Stomach smooth muscle (tissue), 2 donors: ENCODE results near the gene KDM1B.

ENCODE experiments used
- H3K27ac ChIP-seq: one replicate; pipeline ENCODE4 v1.7.0; 2013; ENCODE audit warnings: mild to moderate bottlenecking, low read length, inconsistent platforms
- H3K27me3 ChIP-seq, 2 donors: one replicate each; pipeline ENCODE4 v1.7.0; 2013; ENCODE audit warnings: low read length in 2 of 2; ENCODE audit not compliant: insufficient read depth in 2 of 2, control insufficient read depth in 1 of 2
- H3K36me3 ChIP-seq, 2 donors: one replicate each; pipeline ENCODE4 v1.7.0; 2013; ENCODE audit warnings: low read length in 2 of 2; ENCODE audit not compliant: control insufficient read depth in 2 of 2, insufficient read depth in 2 of 2
- H3K4me1 ChIP-seq: one replicate; pipeline ENCODE4 v1.7.0; 2013; ENCODE audit warnings: low read length; ENCODE audit not compliant: control insufficient read depth, insufficient read depth
- H3K4me3 ChIP-seq, 2 donors: one replicate each; pipeline ENCODE4 v1.7.0; 2013; ENCODE audit warnings: low read length in 2 of 2
- H3K9ac ChIP-seq, 2 donors: one replicate each; pipeline ENCODE4 v1.7.0; 2013; ENCODE audit warnings: low read length in 2 of 2, mild to moderate bottlenecking in 1 of 2
- H3K9me3 ChIP-seq, 2 donors: one replicate each; pipeline ENCODE4 v1.7.0; 2013; ENCODE audit warnings: low read length in 2 of 2; ENCODE audit not compliant: control insufficient read depth in 2 of 2
- donor health status: healthy.
- donor health status: Pancreatic carcinoma.

KDM1B gene, protein sequence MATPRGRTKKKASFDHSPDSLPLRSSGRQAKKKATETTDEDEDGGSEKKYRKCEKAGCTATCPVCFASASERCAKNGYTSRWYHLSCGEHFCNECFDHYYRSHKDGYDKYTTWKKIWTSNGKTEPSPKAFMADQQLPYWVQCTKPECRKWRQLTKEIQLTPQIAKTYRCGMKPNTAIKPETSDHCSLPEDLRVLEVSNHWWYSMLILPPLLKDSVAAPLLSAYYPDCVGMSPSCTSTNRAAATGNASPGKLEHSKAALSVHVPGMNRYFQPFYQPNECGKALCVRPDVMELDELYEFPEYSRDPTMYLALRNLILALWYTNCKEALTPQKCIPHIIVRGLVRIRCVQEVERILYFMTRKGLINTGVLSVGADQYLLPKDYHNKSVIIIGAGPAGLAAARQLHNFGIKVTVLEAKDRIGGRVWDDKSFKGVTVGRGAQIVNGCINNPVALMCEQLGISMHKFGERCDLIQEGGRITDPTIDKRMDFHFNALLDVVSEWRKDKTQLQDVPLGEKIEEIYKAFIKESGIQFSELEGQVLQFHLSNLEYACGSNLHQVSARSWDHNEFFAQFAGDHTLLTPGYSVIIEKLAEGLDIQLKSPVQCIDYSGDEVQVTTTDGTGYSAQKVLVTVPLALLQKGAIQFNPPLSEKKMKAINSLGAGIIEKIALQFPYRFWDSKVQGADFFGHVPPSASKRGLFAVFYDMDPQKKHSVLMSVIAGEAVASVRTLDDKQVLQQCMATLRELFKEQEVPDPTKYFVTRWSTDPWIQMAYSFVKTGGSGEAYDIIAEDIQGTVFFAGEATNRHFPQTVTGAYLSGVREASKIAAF

DNA sequence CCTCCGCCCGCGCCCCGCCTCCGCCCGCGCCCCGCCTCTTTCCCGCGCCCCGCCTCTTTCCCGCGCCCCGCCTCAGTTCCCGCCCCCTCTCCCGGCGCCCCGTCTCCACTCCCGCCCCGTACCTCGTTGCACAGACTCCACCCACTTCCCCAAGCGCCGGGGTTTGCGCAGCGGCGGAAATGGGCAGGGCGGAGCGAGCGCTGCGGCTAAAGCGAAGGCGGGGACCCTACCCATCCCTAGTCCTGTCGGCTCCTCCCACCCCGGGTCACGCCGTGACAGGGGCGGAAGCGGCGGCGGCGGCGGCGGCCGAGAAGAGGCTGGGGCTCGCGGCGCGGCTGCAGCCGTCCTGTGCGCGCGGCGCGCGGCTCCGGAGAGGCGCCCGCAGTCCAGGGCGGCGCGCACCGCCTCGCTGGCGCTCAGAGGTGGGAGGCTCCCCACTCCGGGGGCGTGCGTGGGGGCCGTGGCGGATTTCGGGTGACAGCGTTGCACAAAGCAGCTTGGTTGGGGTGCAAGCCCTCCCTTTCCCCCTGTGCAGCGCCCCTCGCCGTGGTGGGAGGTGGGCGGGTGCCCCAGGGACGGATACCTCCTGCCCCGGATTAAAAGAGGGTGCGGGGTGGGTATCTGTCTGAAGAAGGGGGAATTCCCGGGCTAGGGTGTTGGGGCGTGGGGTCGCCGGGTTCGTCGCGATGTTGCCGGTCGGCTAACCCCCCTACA is at the start of gene KDM1B:
Gene KDM1B, plus strand, starts transcription at position 273 of the 714 bp plus-strand sequence. CDS start 4,474 bp downstream, outside the sequence.
- H3K9me3 ChIP-seq = no peaks in the 10 kb centered on the region
- H3K9ac ChIP-seq = peak within 1 kb of the TSS; percentile 78 to 95
- peaks cover 0 to 4% of the 10 kb centered on the region in 2 donors for H3K36me3 ChIP-seq
- peak within 1 kb of the TSS; percentile 60 for H3K27ac ChIP-seq
- no peaks in the 10 kb centered on the region for H3K27me3 ChIP-seq
- peaks cover 12% of the 10 kb centered on the region for H3K4me1 ChIP-seq
- peak within 1 kb of the TSS; percentile 87 to 92 for H3K4me3 ChIP-seq

DNA sequence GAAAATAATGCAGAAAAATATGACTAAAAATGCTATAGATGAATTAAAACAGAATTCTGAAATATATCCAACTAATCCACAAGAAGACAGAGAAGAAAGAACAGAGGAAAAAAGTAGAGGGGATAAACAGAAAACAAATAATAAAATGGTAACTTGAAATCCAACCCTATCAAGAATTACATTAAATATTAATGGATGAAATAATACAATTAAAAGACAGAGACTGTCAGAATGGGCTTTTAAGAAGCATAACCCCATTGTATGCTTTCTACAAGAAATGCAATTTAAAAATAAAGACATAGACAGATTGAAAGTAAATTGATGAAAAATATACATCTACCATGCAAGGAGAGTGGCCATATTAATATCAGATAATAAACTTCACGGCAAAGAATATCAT is 48.2 kb upstream of the KDM1B start:
- no peaks in the 10 kb centered on the region for H3K36me3 ChIP-seq
- H3K4me3 ChIP-seq = no peak overlapping the region
- no peak overlapping the region for H3K27ac ChIP-seq
- no peaks in the 10 kb centered on the region for H3K27me3 ChIP-seq
- no peak overlapping the region for H3K9ac ChIP-seq
- no peaks in the 10 kb centered on the region for H3K4me1 ChIP-seq
- no peaks in the 10 kb centered on the region for H3K9me3 ChIP-seq

DNA sequence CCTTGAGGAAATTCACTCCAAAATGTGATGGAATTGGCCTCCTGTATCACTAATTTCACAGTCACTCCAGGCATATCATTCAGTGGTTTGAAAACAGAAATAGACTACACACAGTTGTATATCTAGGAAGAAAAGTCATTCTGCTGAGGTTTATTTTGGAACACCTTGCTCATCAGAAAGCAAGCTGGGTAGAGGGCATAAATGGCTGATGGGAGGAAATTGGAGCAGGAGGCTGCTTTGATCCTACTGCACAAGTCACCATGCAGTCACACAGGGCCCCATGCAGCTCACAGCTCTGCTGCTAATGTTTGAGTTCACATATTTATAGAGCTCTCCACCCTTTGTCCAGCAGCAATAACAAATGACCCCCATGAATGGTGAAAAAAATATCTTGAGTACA is 45.1 kb upstream of the KDM1B start:
- Histone ChIP-seq H3K4me3 (no peak overlapping the region), H3K9ac (no peak overlapping the region), H3K9me3 (no peaks in the 10 kb centered on the region), H3K4me1 (no peaks in the 10 kb centered on the region), H3K27ac (no peak overlapping the region), H3K27me3 (no peaks in the 10 kb centered on the region), H3K36me3 (no peaks in the 10 kb centered on the region)

DNA sequence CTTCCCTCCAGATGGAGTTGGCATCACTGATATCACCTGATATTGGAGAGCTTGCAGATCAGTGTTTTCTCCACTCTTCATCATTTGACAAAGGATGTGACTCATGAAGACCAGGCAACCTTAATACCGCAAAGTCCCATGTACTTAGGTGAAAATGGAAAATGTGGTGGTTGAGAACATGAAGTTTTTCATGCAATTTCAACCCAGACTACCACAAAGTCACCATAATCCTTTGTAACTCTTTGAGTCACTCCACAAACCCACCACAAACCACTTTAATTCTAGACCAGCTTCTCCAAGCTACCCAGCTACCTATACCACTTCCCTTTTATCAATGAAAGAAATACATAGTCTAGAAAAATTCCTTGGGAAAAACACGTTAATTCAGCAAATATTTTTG is 39.9 kb upstream of the KDM1B start:
- no peaks in the 10 kb centered on the region for H3K36me3 ChIP-seq
- no peak overlapping the region for H3K4me3 ChIP-seq
- H3K27me3 ChIP-seq = no peaks in the 10 kb centered on the region
- no peaks in the 10 kb centered on the region for H3K9me3 ChIP-seq
- H3K4me1 ChIP-seq = no peaks in the 10 kb centered on the region
- H3K27ac ChIP-seq = no peak overlapping the region
- H3K9ac ChIP-seq = no peak overlapping the region

DNA sequence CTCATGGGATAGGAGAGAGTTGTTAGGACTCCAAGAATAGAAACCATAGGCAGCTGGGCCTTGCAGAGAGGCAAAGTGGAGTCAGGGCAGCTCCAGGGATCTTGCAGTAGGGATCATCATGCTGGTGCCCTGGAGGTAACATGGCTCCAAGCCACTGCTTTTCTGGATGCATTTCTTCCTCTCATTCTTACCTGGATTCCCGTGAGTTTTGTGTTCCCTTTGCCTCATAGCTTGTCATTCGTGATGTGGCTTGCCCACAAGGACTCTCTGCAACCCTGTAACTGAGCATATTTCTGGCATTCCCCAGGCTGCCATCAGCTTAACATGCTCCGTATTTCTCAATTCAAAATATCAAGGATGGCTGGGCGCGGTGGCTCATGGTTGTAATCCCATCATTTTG is 38.1 kb upstream of the KDM1B start:
- H3K36me3 ChIP-seq = no peaks in the 10 kb centered on the region
- H3K27me3 ChIP-seq = no peaks in the 10 kb centered on the region
- peaks cover 3% of the 10 kb centered on the region for H3K4me1 ChIP-seq
- no peak overlapping the region for H3K27ac ChIP-seq
- no peak overlapping the region for H3K4me3 ChIP-seq
- H3K9me3 ChIP-seq = no peaks in the 10 kb centered on the region
- no peak overlapping the region for H3K9ac ChIP-seq

DNA sequence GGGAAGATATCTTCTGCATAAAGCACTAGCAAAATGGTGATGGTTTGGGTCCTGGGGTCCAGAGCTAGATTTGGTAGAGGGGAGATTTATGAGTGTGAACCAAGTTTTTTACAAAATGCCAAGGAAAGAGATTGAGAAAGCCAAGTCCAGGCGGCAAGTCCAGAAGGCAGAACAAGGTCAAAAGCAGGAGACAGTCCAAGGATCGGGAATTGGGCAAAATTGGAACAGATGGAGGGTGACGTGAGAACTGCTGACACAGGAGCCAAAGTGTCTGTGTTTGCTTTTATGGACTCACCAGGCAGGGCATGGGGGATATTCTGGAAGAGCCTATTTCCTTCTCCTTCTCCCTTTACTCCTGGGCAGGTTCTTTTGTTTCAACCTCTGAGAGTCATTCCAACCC is 36.9 kb upstream of the KDM1B start:
- Histone ChIP-seq H3K36me3 (no peaks in the 10 kb centered on the region), H3K27me3 (no peaks in the 10 kb centered on the region), H3K4me1 (peaks cover 11% of the 10 kb centered on the region), H3K4me3 (no peak overlapping the region), H3K9me3 (no peaks in the 10 kb centered on the region), H3K27ac (no peak overlapping the region), H3K9ac (no peak overlapping the region)

DNA sequence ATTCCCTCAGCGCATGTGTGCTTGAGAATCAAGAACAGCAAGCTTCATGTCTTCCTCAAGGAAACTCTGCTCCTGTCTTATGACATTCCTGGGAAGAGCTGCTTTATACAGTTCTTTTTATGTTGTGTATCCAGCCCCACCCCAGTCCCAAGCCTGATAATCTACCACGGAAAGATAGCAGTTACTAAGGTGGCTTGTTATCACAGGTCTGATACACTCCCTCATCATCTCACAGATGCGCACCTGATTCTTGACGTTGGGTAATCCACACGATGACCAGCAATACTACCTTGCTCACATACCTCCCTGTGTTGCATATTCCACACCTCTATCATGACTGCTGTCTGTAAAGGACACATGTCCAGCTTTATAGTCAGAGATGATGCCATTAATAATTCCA is 36.0 kb upstream of the KDM1B start:
- no peak overlapping the region for H3K9ac ChIP-seq
- no peaks in the 10 kb centered on the region for H3K9me3 ChIP-seq
- H3K27ac ChIP-seq = no peak overlapping the region
- no peak overlapping the region for H3K4me3 ChIP-seq
- no peaks in the 10 kb centered on the region for H3K27me3 ChIP-seq
- no peaks in the 10 kb centered on the region for H3K36me3 ChIP-seq
- peaks cover 11% of the 10 kb centered on the region for H3K4me1 ChIP-seq

DNA sequence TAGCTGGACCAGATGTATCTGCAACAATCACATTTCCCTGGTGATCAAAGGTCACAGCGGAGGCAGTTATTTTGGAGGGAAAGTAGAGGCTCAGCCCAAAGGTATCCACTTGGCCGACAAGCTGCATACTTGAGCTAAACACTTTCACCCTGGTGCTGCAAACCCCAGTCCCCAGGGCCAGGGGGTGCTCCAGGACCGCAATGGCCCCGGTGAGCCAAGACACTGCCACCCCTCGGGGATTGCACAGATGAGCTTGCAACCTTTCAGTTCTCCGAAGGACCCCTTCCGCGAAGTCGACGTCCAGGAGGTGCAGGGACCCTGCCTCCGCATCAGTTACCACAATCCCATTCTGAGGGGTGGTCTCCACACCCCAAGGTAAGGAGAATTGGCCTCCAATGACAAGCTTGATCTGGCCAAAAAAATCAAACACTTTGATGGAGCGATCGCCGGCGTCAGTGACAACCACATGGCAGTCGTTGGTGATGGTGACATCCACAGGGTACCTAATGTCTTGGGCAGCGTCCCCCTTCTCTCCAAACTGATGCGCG is 33.6 kb upstream of the KDM1B start:
- Histone ChIP-seq H3K36me3 (no peaks in the 10 kb centered on the region), H3K27ac (no peak overlapping the region), H3K27me3 (no peaks in the 10 kb centered on the region), H3K4me3 (peak overlapping the region in 1 of 2 donors; percentile 79), H3K9me3 (no peaks in the 10 kb centered on the region), H3K9ac (no peak overlapping the region), H3K4me1 (peaks cover 11% of the 10 kb centered on the region)

DNA sequence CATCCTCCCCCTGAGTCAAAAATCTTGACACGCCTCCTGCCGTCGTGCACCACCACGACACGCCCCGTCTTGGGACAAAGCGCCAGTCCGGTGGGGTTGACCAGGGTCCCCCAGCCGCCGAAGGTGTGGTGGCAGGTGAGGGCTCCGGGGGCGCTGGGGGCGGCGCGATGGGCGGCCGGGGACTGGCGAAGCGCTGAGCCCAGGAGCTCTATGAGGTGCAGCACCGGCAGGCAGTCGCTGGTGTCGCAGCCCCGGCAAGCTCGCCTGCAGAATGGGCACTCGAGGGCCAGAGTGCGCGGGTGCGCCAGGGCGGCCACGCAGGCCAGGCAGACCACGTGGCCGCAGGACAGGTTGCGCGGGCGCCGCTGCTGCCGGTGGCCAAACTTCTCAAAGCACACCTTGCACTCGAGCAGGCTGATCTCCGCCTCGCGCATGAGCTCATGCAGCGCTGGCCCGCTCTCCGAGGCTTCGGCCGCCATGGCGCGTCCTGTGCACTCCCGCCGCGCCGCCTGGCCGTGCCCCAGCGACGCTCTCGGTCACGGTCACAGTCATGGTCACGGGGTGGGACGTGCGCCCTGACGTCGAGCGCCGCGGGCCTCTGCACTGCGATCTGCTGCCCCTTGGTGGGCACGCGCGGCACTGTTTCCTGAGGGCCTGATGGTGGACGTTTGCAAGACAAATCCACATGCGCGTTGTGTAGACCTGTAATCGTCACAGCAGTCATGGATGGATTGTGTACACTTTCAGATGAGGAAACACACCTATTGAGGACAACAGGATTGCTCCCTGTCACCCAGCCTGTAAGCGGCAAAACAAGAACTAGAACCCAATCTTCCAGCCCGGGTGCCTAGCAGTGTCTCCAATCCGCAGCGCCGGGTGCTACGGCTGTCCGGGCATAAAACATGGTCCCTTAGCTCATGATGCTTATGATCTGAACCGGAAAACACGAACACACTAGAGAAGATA is 32.8 kb upstream of the KDM1B start, which contains the start of gene NHLRC1:
Gene NHLRC1, minus strand, starts transcription at position 550 of the 966 bp plus-strand sequence. Its CDS starts 71 bp downstream, at position 479.
- Histone ChIP-seq H3K9ac (peak within 1 kb of the TSS; percentile 13 to 58), H3K36me3 (no peaks in the 10 kb centered on the region), H3K27me3 (no peaks in the 10 kb centered on the region), H3K9me3 (no peaks in the 10 kb centered on the region), H3K4me3 (peak within 1 kb of the TSS; percentile 68 to 79), H3K27ac (no peak within 1 kb of the TSS), H3K4me1 (peaks cover 11% of the 10 kb centered on the region)
